ENCODE results near the gene CWC22. TPM values are rescaled to one million over a fixed set of nuclear protein-coding genes. Genes with fewer than 3 reads are reported as not detected.

Gene CWC22
- total and polyA plus RNA-seq, 2 of the 13 experiments (the other 11 are each of a cell fraction or from before 2014, with no cell fraction given), result 5.7 to 29.2 TPM

DNA sequence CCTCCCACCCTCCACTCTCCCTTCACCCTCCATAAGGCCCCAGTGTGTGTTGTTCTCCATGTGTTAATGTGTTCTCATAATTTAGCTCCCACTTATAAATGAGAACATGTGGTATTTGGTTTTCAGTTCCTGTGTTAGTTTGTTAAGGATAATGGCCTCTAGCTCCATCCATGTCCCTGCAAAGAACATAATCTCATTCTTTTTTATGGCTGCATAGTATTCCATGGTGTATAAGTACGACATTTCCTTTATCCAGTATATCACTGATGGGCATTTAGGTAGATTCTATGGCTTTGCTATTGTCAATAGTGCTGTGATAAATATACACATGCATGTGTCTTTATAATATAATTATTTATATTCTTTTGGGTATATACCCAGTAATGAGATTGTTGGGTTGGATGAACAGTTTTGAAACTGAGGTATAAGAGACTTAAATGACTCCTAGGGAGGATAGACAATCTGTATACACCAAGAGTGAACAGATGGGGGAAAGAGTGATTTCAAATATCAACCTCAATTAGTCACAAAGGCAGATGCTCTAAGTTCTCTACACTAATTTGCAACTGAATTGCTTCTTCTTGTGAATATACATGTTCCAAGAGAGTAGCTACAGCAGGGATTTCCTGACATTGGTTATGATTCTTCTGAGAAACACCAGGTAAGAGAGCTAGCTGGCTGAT, 23.7 kb downstream of the CWC22 start (continued):
- TF ChIP-seq PATZ1 (CRISPR knock-in tag; IDR thresholded peaks at IDR 0.05) (no peak), MED8 (CRISPR knock-in tag; IDR thresholded peaks at IDR 0.05; ENCODE audit: insufficient replicate concordance) (no peak), ZNF142 (CRISPR knock-in tag; IDR thresholded peaks at IDR 0.05) (no peak), BRD4 (CRISPR knock-in tag; IDR thresholded peaks at IDR 0.05) (no peak), THAP11 (CRISPR knock-in tag; IDR thresholded peaks at IDR 0.05) (no peak), ZNF775 (CRISPR knock-in tag; IDR thresholded peaks at IDR 0.05; ENCODE audit: borderline replicate concordance) (no peak), TRIM24 (CRISPR knock-in tag; IDR thresholded peaks at IDR 0.05) (no peak)
- TF ChIP-seq, protein P1, sequence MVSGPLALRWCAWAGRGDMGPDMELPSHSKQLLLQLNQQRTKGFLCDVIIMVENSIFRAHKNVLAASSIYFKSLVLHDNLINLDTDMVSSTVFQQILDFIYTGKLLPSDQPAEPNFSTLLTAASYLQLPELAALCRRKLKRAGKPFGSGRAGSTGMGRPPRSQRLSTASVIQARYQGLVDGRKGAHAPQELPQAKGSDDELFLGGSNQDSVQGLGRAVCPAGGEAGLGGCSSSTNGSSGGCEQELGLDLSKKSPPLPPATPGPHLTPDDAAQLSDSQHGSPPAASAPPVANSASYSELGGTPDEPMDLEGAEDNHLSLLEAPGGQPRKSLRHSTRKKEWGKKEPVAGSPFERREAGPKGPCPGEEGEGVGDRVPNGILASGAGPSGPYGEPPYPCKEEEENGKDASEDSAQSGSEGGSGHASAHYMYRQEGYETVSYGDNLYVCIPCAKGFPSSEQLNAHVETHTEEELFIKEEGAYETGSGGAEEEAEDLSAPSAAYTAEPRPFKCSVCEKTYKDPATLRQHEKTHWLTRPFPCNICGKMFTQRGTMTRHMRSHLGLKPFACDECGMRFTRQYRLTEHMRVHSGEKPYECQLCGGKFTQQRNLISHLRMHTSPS (CRISPR knock-in tag; IDR thresholded peaks at IDR 0.05; ENCODE audit: low read depth), result no peak
- TF ChIP-seq, protein P2, sequence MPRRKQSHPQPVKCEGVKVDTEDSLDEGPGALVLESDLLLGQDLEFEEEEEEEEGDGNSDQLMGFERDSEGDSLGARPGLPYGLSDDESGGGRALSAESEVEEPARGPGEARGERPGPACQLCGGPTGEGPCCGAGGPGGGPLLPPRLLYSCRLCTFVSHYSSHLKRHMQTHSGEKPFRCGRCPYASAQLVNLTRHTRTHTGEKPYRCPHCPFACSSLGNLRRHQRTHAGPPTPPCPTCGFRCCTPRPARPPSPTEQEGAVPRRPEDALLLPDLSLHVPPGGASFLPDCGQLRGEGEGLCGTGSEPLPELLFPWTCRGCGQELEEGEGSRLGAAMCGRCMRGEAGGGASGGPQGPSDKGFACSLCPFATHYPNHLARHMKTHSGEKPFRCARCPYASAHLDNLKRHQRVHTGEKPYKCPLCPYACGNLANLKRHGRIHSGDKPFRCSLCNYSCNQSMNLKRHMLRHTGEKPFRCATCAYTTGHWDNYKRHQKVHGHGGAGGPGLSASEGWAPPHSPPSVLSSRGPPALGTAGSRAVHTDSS (CRISPR knock-in tag; conservative IDR thresholded peaks at IDR 0.05), result no peak
